Measurements from ENCODE around the gene MCC. TPM values are rescaled to one million over a fixed set of nuclear protein-coding genes. Genes with fewer than 3 reads are reported as not detected.

The MCC gene
- total RNA-seq, 4 donors from 2014 or later: 5.1 to 22.3 (median 13.0) TPM

GRCh38 chr5:113176734-113177133, 311.5 kb downstream of the MCC start:
- Histone ChIP-seq H3K36me3 (no peaks in the 10 kb centered on the region), H3K27me3 (no peaks in the 10 kb centered on the region), H3K4me3 (replicated peaks in 1 of 3) (no peak overlapping the region), H3K4me1 (peaks cover 0 to 6% of the 10 kb centered on the region in 2 donors), H3K9me3 (no peaks in the 10 kb centered on the region), H3K27ac (no peak overlapping the region)
- DNase-seq: no peak
- 87 to 99% methylated on average over 4 of the region's 4 CpGs for WGBS, 2 donors
- TF ChIP-seq CTCF (IDR thresholded peaks at IDR 0.05) (no peak), POLR2A (IDR thresholded peaks at IDR 0.05) (no peak)
- intact Hi-C loops (cut with DNase I): no loop called here

DNA sequence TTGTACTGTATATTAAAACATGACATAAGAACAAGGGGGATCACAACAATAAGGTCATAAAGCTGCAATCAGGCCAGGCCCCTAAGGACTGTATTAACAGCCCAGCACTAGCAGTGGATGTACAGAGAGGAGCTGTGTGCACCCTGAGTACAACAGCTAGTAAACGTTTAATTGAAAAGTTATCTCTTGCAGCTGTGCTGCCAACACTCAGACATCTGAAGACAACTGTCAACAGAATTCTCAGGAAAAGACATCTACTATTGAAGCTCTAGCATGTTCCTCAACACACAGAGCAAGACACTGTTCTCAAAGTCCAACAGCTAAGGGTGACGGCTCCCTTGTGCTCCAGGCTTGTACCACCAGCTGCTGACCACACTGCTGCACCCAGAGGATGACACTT, 312.1 kb downstream of the MCC start:
- Histone ChIP-seq H3K27ac (no peak overlapping the region), H3K4me3 (replicated peaks in 1 of 3) (no peak overlapping the region), H3K4me1 (peaks cover 0 to 6% of the 10 kb centered on the region in 2 donors), H3K27me3 (no peaks in the 10 kb centered on the region), H3K36me3 (no peaks in the 10 kb centered on the region), H3K9me3 (no peaks in the 10 kb centered on the region)
- intact Hi-C loops (cut with DNase I): no loop called here
- WGBS, 2 donors: 82 to 88% methylated on average over 2 of the region's 2 CpGs
- no peak for DNase-seq
- no peak for TF ChIP-seq POLR2A (IDR thresholded peaks at IDR 0.05)
- TF ChIP-seq CTCF (IDR thresholded peaks at IDR 0.05): no peak

- Histone ChIP-seq H3K27me3 (no peaks in the 10 kb centered on the region), H3K4me3 (replicated peaks in 1 of 3) (no peak overlapping the region), H3K27ac (no peak overlapping the region), H3K9me3 (no peaks in the 10 kb centered on the region), H3K4me1 (no peaks in the 10 kb centered on the region), H3K36me3 (no peaks in the 10 kb centered on the region)
- no peak for DNase-seq
- TF ChIP-seq POLR2A (IDR thresholded peaks at IDR 0.05) (no peak), CTCF (IDR thresholded peaks at IDR 0.05) (no peak)
- intact Hi-C loops (cut with DNase I): no loop called here
- 79 to 81% methylated on average over 5 of the region's 5 CpGs for WGBS, 2 donors
These were observed 315.9 kb downstream of the MCC start for GRCh38 chr5:113172231-113172826.

- WGBS, 2 donors: 94 to 98% methylated on average over 5 of the region's 5 CpGs
- Histone ChIP-seq H3K27me3 (no peaks in the 10 kb centered on the region), H3K36me3 (no peaks in the 10 kb centered on the region), H3K4me3 (replicated peaks in 1 of 3) (no peak overlapping the region), H3K9me3 (no peaks in the 10 kb centered on the region), H3K4me1 (no peaks in the 10 kb centered on the region), H3K27ac (no peak overlapping the region)
- DNase-seq: no peak
- intact Hi-C loops (cut with DNase I): no loop called here
- TF ChIP-seq POLR2A (IDR thresholded peaks at IDR 0.05) (no peak), CTCF (IDR thresholded peaks at IDR 0.05) (no peak)
These were observed 316.7 kb downstream of the MCC start for GRCh38 chr5:113171520-113171919.

- Histone ChIP-seq H3K36me3 (no peaks in the 10 kb centered on the region), H3K27ac (no peak overlapping the region), H3K27me3 (no peaks in the 10 kb centered on the region), H3K4me3 (replicated peaks in 1 of 3) (no peak overlapping the region), H3K9me3 (no peaks in the 10 kb centered on the region), H3K4me1 (no peaks in the 10 kb centered on the region)
- TF ChIP-seq CTCF (IDR thresholded peaks at IDR 0.05) (no peak), POLR2A (IDR thresholded peaks at IDR 0.05) (no peak)
- intact Hi-C loops (cut with DNase I): no loop called here
- WGBS, 2 donors: 76 to 83% methylated on average over 4 of the region's 4 CpGs
- no peak for DNase-seq
These were observed 317.5 kb downstream of the MCC start for GRCh38 chr5:113170707-113171106.

Measured in thyroid gland (tissue), 4 donors.